ENCODE results near the gene PAQR7.

PAQR7 gene

DNA sequence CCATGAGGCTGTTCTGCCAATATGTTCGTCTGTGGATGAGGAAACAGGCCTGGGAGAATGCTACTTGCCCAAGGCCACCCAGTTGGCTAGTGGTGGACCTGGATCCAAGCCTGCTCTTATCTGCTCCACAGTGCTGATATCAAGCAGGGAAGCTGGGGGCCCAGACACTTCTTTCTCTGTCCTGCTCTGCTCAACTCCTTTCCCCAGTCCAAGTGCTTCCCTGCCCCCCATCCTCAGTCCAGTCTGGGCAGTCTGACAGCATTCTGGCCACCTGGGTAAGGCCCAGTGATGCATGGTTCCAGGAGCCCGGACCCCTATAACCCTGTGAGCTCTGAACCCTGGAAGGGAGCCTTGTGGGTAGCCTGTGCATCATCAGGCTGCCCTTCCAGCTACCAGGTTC, 4.2 kb upstream of the PAQR7 start:
- TF ChIP-seq, protein P1, sequence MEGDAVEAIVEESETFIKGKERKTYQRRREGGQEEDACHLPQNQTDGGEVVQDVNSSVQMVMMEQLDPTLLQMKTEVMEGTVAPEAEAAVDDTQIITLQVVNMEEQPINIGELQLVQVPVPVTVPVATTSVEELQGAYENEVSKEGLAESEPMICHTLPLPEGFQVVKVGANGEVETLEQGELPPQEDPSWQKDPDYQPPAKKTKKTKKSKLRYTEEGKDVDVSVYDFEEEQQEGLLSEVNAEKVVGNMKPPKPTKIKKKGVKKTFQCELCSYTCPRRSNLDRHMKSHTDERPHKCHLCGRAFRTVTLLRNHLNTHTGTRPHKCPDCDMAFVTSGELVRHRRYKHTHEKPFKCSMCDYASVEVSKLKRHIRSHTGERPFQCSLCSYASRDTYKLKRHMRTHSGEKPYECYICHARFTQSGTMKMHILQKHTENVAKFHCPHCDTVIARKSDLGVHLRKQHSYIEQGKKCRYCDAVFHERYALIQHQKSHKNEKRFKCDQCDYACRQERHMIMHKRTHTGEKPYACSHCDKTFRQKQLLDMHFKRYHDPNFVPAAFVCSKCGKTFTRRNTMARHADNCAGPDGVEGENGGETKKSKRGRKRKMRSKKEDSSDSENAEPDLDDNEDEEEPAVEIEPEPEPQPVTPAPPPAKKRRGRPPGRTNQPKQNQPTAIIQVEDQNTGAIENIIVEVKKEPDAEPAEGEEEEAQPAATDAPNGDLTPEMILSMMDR (IDR thresholded peaks at IDR 0.05; ENCODE audit: insufficient read depth, low read length, poor library complexity, severe bottlenecking), result no peak
- no peak for TF ChIP-seq EZH2phosphoT487 (conservative IDR thresholded peaks at IDR 0.05; ENCODE audit: low read length)
- H3K27ac ChIP-seq (ENCODE audit: low read depth, low read length), result no peak overlapping the region
- no peaks in the 10 kb centered on the region for H3K27me3 ChIP-seq (ENCODE audit: low read length)
- no peaks in the 10 kb centered on the region for H3K9me3 ChIP-seq (ENCODE audit: insufficient read depth, low read length)
- H3K9me2 ChIP-seq (replicated peaks; ENCODE audit: insufficient read depth, low read length), result no peaks in the 10 kb centered on the region
- no peak overlapping the region for H3K9ac ChIP-seq (ENCODE audit: low read length)
- H3K79me2 ChIP-seq (ENCODE audit: insufficient read depth, low read length), result no peaks in the 10 kb centered on the region
- no peaks in the 10 kb centered on the region for H4K20me1 ChIP-seq (ENCODE audit: low read depth, low read length)
- H3K4me2 ChIP-seq (ENCODE audit: low read depth, low read length, poor library complexity, severe bottlenecking), result no peak overlapping the region
- no peaks in the 10 kb centered on the region for H3K36me3 ChIP-seq (ENCODE audit: low read length)
- no peak overlapping the region for H3K4me3 ChIP-seq (ENCODE audit: insufficient read depth, low read length, poor library complexity, severe bottlenecking)
- H2AFZ ChIP-seq (ENCODE audit: low read depth, low read length, severe bottlenecking), result no peak overlapping the region
- H3F3A ChIP-seq (ENCODE audit: insufficient read depth), result no peaks in the 10 kb centered on the region

DNA sequence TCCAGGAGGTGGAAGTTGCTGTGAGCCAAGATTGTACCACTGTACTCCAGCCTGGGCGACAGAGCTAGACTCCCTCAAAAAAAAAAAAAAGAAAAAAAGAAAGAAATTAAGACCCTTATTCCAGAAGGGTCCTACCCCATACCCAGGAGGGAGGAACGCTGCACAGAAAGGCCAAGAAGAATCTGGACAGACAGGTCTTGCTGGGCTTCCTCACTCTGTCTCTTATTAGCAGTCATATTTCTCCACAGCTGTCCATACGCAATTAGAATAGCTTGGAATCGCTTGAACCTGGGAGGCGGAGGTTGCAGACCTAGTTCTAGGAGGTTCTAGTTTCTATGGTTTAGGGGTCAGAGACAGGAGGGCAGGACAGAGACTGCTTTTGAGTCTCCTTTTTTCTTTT, 3.2 kb upstream of the PAQR7 start:
- Histone ChIP-seq H3K4me2 (ENCODE audit: low read depth, low read length, poor library complexity, severe bottlenecking) (no peak overlapping the region), H2AFZ (ENCODE audit: low read depth, low read length, severe bottlenecking) (no peak overlapping the region), H3K27ac (ENCODE audit: low read depth, low read length) (no peak overlapping the region), H3K79me2 (ENCODE audit: insufficient read depth, low read length) (no peaks in the 10 kb centered on the region), H3F3A (ENCODE audit: insufficient read depth) (no peaks in the 10 kb centered on the region), H3K27me3 (ENCODE audit: low read length) (no peaks in the 10 kb centered on the region), H3K9ac (ENCODE audit: low read length) (no peak overlapping the region), H3K9me3 (ENCODE audit: insufficient read depth, low read length) (no peaks in the 10 kb centered on the region), H4K20me1 (ENCODE audit: low read depth, low read length) (no peaks in the 10 kb centered on the region), H3K9me2 (replicated peaks; ENCODE audit: insufficient read depth, low read length) (no peaks in the 10 kb centered on the region), H3K4me3 (ENCODE audit: insufficient read depth, low read length, poor library complexity, severe bottlenecking) (no peak overlapping the region), H3K36me3 (ENCODE audit: low read length) (no peaks in the 10 kb centered on the region)
- no peak for TF ChIP-seq EZH2phosphoT487 (conservative IDR thresholded peaks at IDR 0.05; ENCODE audit: low read length)
- TF ChIP-seq, protein P1 (IDR thresholded peaks at IDR 0.05; ENCODE audit: insufficient read depth, low read length, poor library complexity, severe bottlenecking), result no peak

DNA sequence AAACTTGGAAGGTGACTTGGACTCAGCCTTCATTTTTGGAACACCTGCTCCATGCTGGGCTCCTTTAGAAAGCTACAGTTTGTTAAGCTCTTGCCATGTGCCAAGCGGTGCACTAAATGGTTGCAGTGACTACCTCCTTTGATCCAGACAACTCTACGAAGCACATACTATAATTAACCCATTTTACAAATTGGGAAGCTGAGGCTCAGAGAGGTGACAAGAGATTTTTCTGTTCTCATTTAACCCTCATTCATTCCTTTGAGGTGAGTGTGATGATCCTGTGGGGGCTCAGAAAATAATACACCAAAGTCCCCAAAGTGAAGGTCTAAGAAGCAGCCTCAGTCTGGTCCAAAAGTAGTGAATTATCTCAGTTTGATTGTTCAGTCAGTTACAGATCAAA, 1.6 kb upstream of the PAQR7 start:
- Histone ChIP-seq H4K20me1 (ENCODE audit: low read depth, low read length) (no peaks in the 10 kb centered on the region), H3K79me2 (ENCODE audit: insufficient read depth, low read length) (no peaks in the 10 kb centered on the region), H3K9ac (ENCODE audit: low read length) (no peak overlapping the region), H3K9me3 (ENCODE audit: insufficient read depth, low read length) (no peaks in the 10 kb centered on the region), H3F3A (ENCODE audit: insufficient read depth) (no peaks in the 10 kb centered on the region), H2AFZ (ENCODE audit: low read depth, low read length, severe bottlenecking) (no peak overlapping the region), H3K9me2 (replicated peaks; ENCODE audit: insufficient read depth, low read length) (no peaks in the 10 kb centered on the region), H3K4me2 (ENCODE audit: low read depth, low read length, poor library complexity, severe bottlenecking) (no peak overlapping the region), H3K27ac (ENCODE audit: low read depth, low read length) (no peak overlapping the region), H3K36me3 (ENCODE audit: low read length) (no peaks in the 10 kb centered on the region), H3K4me3 (ENCODE audit: insufficient read depth, low read length, poor library complexity, severe bottlenecking) (no peak overlapping the region), H3K27me3 (ENCODE audit: low read length) (no peaks in the 10 kb centered on the region)
- TF ChIP-seq, protein P1 (IDR thresholded peaks at IDR 0.05; ENCODE audit: insufficient read depth, low read length, poor library complexity, severe bottlenecking), result no peak
- TF ChIP-seq EZH2phosphoT487 (conservative IDR thresholded peaks at IDR 0.05; ENCODE audit: low read length), result no peak

DNA sequence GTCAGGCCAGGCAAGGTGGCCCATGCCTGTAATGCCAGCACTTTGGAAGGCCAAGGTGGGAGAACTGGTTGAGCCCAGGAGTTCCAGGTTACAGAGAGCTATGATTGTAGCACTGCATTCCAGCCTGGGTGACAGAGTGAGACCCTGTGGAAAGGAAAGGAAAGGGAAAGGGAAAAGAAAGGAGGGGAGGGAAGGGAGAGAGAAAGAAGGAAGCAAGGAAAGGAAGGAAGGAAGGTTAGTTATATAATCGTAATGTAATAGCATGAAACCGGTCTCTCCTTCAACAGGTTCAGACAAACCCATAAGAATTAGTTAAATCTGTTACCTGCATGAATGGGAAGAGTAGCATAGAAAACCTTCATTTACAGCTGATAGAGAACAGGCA, 1.2 kb upstream of the PAQR7 start:
- H3K27ac ChIP-seq (ENCODE audit: low read depth, low read length), result no peak overlapping the region
- H3F3A ChIP-seq (ENCODE audit: insufficient read depth), result no peaks in the 10 kb centered on the region
- H3K9me2 ChIP-seq (replicated peaks; ENCODE audit: insufficient read depth, low read length), result no peaks in the 10 kb centered on the region
- H3K27me3 ChIP-seq (ENCODE audit: low read length), result no peaks in the 10 kb centered on the region
- H3K36me3 ChIP-seq (ENCODE audit: low read length), result no peaks in the 10 kb centered on the region
- TF ChIP-seq, protein P1 (IDR thresholded peaks at IDR 0.05; ENCODE audit: insufficient read depth, low read length, poor library complexity, severe bottlenecking), result no peak
- TF ChIP-seq EZH2phosphoT487 (conservative IDR thresholded peaks at IDR 0.05; ENCODE audit: low read length), result no peak
- H3K4me2 ChIP-seq (ENCODE audit: low read depth, low read length, poor library complexity, severe bottlenecking), result no peak overlapping the region
- H3K9ac ChIP-seq (ENCODE audit: low read length), result no peak overlapping the region
- no peak overlapping the region for H2AFZ ChIP-seq (ENCODE audit: low read depth, low read length, severe bottlenecking)
- no peaks in the 10 kb centered on the region for H4K20me1 ChIP-seq (ENCODE audit: low read depth, low read length)
- no peak overlapping the region for H3K4me3 ChIP-seq (ENCODE audit: insufficient read depth, low read length, poor library complexity, severe bottlenecking)
- H3K9me3 ChIP-seq (ENCODE audit: insufficient read depth, low read length), result no peaks in the 10 kb centered on the region
- no peaks in the 10 kb centered on the region for H3K79me2 ChIP-seq (ENCODE audit: insufficient read depth, low read length)
